Neural progenitor cell (in vitro differentiated cells): Measurements from ENCODE around the gene AWAT1.

Experiments
- EZH2 ChIP-seq: fragments of 200-600 bp; sonication (generic); IDR thresholded peaks from 2 replicates; pipeline ENCODE4 v1.6.1; 2017; ENCODE audit warnings: antibody characterized with exemption, mild to moderate bottlenecking, moderate library complexity
- TF ChIP-seq, protein P1 (sequence below): fragments of 200-600 bp; sonication (generic); IDR thresholded peaks from 2 replicates; pipeline ENCODE4 v1.5.1; 2017; ENCODE audit warnings: antibody characterized with exemption, mild to moderate bottlenecking

DNA sequence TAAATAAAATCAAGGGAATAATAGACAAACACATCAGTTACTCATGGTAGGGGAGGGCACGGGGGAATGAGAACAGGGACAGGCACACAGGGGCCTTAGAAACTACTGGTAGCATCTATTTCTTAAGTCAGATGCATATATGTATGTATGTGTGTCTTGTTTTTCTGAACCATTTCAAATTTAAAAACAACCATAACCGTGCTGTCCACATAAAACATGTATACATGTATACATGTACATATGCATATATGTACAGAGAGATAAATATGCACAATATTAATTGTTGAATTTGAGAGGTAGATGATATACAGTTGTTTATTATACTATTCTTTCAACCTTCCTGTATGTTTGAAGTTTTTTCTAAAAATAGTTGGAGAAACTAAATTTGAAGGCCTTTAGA is 7.8 kb upstream of the AWAT1 start:
- TF ChIP-seq, protein P1, sequence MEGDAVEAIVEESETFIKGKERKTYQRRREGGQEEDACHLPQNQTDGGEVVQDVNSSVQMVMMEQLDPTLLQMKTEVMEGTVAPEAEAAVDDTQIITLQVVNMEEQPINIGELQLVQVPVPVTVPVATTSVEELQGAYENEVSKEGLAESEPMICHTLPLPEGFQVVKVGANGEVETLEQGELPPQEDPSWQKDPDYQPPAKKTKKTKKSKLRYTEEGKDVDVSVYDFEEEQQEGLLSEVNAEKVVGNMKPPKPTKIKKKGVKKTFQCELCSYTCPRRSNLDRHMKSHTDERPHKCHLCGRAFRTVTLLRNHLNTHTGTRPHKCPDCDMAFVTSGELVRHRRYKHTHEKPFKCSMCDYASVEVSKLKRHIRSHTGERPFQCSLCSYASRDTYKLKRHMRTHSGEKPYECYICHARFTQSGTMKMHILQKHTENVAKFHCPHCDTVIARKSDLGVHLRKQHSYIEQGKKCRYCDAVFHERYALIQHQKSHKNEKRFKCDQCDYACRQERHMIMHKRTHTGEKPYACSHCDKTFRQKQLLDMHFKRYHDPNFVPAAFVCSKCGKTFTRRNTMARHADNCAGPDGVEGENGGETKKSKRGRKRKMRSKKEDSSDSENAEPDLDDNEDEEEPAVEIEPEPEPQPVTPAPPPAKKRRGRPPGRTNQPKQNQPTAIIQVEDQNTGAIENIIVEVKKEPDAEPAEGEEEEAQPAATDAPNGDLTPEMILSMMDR = no peak
- no peak for TF ChIP-seq EZH2
